Activated CD4-positive, alpha-beta T cell treated with anti-CD3 and anti-CD28 coated beads for 4 hours (primary cell): ENCODE measurements around the gene PRR36.

ENCODE experiments used
- DNase-seq, 2 donors: peaks; one replicate each; pipeline ENCODE4 v3.0.0-alpha.2; 2020

Gene PRR36

DNA sequence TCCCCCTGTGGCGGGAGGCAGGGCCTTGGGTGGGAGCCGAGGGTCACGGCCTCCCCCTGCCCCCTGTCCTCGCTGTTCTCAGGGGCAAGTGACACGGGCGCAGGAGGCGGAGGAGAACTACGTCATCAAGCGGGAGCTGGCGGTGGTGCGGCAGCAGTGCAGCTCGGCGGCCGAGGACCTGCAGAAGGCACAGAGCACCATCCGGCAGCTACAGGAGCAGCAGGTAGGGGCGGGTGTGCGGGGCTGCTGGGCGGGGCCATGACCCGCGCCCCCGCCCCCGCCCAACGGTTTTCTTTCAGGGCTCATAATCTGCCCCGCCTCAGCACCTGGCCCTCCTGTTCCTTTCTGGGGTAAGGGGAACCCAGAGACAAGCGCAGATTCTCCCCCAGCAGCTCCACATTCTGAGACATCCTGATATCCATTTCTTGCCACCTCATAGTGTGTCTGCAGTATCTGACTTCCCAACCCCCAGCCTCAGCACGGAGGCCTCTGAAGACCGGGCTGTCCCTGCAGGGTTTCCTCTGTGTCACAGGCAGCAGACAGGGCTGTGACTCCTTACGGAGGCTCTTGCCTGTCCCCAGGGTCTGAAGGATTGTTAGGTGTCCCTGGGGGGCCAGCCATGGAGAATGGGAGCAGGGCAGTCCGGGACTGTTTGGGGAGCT is 15.9 kb downstream of the PRR36 start:
- DNase-seq, result no peak

DNA sequence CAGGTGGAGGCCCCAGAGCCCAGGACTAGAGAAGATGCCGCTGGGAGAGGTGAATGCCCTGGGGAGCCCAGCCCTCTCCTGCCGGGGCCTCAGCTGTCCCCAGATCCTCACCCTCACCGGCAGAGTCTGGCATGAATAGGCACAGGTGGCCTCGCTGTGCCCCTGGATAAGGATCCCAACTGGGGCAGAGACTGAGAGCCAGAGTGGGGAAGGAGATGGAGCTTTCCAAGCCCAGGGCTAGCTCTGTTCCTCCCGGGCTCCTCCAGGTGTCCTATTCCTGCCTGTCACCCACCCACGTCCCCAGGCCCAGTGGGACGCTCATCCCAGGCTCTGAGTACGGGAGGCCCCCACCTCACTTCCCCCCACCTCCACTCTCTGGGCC is 16.5 kb downstream of the PRR36 start:
- no peak for DNase-seq

DNA sequence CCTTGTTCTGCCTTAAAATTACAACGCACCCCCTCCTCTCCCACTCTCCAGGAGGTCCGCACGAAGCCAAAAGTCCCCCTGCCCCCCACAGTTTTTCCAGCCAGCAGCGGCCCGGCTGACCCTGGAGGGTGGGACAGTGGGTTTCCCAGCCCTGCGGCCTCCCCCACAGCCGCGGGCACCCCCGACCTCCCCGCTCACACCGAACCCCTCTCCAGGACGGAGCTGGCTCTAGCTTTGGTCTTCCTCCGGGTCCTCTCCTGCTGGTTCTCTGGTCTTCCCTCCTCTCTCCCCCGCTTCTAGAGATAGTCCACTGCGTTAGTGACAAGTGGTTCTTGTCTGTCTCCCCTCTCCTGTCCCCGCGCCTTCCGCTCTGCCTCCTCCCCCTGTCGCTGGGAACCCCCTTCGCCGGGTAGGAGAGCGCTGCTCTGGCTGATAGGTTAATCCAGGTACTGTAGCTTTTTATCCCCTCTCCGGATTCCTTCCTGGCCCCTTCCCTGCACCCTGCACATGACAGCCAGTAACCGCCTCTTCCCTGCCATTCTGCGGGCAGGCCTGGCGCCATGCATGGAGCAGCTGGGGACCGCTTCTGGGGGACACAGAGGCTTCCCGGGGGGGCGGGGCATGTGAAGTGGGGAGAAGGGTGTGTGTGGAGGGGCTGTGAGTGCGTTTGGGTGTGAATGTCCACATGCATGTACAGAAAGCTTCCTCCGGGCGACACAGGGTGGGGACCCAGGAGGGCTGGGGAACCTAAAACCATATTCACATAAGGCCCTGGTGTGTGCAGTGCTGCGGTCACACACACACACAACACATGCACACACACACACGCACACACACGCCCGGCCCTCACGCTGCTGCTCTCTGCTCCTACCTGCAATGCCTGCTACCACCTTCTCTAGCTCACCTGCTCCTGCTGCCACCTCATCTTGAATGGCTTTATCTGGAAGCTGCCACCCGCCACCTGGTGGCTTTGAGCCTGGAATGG is 17.2 kb downstream of the PRR36 start:
- DNase-seq, result no peak

DNA sequence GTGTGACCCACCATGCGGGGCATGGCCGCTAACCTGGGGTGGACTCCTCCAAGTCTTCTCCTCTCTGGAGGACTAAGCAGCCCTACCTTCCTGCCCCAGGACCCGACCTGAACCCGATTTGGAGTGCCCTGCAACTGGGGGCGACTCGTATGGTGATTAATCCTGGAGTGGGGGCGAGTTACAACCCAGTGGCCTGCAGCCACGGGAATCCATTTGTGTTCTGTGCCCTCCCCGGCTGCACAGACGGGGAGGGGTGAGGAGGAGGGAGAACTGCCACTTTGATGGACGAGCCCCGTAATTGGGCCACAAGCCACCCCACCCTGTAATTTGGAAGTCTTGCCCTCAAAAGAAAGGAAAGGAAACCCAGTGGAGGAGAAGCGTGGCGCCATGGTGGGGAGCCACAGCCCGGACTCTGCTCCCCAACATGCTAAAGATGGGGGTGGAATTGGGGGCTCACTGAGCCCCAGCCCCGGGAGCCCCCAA is 18.0 kb downstream of the PRR36 start:
- no peak for DNase-seq

DNA sequence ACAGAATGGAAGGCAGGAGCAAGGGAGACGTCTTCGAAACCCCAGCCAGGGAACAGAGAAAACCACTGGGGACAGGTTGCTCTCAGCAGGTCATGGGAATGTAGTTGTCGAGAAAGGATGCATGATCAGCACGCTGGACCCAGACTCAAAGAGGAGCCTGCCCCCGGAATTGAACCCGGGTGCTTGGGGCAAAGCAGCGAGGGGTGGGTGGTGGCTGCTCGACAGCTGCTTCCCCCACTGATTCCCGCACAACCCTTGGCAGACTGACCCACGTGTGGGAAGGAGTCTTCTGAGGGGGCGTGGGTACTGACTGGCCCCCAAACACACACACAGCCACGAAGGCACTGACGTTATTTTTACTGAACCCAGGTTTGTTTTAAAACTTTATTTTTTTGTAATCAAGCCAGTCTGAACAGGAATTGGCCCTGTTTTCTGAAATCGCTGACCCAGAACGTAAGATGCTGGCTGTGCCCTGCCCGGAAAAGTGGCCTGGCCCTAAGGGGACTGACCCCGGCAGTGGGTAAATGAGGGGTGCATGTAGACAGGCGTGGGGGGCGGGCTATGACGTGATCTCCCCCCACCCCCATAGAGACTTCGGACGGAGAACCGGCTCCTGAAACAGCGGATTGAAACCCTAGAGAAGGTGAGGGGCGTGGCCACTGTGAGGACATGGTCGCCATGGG is 18.6 kb downstream of the PRR36 start:
- DNase-seq, result no peak

DNA sequence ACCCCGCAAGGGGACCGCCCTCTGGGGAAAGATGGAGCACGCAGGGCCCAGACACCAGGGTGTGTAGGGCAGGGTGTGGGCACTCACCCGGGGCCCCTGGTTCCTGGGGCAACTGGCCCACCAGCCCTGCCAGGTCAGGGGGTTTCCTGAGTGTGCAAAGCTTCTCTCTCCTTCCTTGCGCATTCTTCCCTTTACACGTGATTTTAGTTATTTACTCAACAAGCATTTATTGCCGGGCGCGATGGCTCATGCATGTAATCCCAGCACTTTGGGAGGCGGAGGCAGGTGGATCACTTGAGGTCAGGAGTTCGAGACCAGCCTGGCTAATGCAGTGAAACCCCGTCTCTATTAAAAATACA is 20.4 kb downstream of the PRR36 start:
- no peak for DNase-seq

DNA sequence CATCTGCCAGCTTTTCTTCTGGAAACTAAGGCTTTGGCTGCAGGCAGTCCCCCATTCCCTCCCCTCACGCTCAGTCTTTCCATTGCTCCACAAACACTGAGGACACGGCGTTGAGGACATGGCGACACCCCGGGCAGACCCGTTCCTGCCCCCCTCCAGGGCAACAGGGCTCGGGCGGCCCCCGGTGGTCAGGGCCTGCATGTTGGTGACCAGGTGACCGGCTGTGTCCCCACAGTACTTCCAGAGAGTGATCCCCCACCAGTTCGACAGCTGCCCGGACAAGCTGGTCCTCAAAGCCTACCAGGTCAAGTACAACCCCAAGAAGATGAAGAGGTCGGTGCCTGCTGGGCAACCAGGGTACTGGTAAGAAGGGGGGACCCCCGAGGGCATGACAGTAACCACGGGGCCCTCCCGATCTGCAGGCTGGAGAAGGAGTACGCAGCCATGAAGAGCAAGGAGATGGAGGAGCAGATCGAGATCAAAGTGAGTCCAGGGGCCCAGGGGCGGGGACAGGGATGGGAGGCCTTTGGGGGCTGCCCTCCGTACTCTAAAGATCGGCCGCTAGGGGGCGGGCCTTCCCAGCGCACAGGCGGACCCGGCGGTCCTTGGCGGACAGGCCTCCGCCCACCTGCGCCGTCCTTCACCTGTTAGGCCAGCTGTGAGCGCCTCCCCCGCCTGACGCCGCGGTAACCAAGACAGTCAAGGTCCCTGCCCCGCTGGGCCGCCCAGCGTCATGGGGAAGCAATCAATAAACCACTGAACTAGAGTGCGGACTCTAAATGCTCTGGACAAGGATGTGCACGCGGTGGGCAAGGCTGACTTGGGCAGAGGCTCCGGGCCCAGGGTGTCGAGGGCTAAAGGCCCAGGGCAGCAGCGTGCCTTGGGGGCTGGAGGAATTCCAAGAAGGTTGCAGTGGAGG is 21.1 kb downstream of the PRR36 start:
- peak; percentile 57 to 64 for DNase-seq

DNA sequence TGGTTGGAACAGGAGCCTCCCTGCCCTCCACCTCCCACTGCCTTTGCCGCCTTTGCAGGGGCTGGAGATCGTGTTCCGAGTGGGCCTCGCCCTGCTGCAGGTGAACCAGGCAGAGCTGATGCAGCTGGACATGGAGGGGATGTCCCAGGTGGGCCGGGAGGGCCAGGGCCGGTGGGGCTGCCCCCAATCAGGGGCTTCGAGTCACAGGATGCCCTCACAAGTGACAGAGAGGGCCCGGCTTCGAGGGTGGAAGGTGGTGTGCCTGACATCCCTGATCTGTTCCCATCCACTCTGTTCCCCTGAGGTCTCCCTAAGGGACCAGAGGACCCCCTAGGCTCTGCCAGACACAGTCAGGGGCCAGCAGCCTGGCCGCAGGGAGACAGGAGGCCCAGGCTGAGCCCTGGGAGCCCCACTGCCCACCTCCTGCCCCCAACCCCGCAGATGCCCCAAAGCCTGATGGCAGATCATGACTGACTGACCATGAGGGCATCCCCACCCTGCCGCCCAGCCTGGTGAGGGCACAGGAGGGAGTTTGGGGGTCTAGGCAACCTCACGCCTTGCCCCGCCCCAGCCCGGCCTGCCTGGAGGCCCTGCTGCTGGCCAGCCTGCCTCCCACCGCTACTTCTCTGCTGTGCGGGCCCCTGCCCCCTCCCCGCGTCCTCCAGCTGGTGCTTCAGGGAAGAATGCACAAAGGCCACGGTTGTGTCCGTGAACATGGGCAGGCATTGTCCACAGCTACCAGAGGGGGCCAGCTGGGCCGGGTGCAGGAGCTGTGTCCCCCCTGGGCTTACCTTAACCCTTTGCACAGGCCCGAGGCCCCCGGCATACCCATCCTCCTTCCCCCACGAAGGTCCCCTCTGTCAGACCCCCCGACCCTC is 22.3 kb downstream of the PRR36 start:
- DNase-seq, result no peak

DNA sequence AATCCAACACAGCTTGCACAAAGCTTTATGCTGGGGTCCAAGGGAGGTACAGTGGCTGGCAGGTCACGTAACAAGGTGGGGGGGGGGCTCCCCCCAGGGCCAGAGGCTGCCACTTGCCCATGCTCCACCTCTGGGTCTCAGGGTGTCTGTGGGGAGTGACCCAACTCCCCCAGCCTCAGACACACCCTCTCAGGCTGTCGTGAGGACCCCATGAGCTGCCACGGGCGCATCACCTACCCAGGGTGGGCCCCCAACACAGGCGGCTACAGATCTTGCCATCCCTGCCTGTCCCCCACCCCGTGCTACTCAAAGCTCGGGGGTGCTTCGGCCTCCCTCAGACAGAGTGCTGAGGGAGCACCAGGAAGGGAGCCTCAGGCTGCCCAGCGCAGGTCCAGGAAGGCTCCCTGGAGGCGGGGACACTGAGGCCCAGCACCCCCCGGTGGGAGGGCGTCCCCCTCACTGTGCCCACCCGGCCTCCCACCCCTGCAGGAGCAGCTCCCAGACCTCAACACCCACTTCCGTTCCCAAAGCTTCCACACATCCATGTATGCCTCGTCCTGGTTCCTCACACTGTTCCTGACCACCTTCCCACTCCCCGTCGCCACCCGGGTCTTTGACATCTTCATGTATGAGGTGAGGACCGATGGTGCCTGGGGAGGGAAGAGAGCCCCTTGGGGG is 23.1 kb downstream of the PRR36 start:
- DNase-seq, result no peak

DNA sequence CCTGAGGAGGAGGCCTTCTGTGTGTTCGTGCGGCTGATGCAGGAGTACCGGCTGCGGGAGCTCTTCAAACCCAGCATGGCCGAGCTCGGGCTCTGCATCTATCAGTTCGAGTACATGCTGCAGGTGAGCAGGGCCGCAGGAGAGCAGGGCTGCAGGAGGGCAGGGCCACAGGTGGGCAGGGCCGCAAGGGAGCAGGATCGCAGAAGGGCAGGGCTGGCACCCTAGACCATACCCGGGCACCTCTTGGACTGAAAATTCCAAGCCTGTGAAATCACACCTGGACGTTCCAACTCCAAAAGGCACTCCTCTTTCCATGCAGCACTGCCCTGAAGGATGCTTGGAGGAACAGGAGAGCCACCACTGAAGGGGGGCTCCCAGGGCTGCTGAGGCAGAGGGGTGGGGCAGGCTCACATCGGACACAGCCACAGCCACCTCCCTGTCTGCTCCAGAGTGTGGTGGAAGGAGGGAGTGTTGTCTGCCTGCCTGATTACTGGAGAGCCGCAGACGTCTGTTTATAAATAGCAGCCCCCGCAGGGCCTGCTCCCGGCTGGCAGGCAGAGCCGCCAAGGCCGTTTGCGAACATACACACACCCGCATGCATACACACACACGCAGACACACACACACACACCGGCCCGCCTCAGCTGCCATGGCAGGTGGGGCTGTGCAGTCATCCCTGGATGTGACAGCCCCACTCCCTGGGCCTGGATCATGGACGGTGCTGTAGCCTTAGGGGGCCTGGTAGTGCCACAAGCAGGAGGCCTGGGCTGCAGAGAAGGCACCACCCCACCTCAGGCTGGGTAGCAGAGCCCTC is 24.0 kb downstream of the PRR36 start:
- DNase-seq, result no peak

DNA sequence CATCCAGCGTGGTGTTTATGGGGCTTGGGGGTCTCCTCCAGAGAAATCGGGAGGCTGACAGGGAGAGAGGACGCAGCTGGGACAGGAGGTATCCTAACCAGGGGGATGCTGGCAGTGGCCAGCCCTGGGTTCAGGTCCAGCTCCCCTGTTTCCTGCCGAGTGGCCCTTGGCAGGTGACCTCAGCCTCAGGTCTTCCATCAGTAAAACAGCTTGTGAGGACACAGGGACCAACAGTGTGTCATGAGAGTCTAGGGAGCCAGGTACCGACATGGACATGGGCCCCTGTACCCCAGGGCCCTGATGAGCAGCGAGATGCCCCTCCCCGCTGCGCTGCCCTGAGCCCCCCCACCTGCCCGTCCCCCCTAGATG is 24.6 kb downstream of the PRR36 start:
- no peak for DNase-seq

DNA sequence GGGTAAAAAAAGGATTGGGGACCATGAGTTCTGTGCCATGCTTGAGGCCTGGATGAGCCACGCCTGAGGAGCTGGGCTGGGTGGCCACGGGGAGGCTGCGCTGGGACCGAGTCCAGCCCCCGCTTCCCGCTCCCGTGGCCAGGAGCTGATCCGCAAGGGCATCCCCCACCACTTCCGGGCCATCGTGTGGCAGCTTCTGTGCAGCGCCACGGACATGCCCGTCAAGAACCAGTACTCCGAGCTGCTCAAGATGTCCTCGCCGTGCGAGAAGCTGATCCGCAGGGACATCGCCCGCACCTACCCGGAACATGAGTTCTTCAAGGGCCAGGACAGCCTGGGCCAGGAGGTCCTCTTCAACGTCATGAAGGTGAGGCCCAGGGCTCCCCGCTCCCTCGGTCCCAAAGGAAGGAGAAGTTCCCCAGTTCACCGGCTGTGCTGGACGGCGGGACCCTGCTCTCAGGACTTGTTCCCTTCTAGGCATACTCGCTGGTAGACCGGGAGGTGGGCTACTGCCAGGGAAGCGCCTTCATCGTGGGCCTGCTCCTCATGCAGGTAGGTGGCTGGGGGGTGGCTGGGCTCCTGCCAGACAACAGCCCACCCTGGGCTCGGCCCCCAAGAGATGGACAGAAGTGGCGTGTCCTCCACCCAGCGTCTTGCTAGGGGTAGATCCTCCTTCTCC is 25.3 kb downstream of the PRR36 start:
- no peak for DNase-seq

DNA sequence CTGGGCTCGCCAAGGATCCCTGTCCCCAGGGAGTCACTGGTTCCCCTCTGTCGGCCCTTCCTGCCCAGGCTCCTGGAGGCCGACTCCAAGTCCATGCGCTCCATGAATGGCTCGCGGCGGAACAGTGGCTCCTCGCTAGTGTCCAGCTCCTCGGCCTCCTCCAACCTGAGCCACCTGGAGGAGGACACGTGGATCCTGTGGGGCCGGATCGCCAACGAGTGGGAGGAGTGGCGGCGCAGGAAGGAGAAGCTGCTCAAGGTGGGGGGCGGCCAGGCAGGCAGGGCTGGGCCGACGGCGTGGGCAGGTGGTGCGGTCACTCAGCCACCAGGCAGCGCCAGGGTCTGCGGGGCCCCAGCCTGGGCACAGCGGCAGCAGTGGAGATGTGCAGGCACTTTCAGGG is 26.5 kb downstream of the PRR36 start:
- no peak for DNase-seq

DNA sequence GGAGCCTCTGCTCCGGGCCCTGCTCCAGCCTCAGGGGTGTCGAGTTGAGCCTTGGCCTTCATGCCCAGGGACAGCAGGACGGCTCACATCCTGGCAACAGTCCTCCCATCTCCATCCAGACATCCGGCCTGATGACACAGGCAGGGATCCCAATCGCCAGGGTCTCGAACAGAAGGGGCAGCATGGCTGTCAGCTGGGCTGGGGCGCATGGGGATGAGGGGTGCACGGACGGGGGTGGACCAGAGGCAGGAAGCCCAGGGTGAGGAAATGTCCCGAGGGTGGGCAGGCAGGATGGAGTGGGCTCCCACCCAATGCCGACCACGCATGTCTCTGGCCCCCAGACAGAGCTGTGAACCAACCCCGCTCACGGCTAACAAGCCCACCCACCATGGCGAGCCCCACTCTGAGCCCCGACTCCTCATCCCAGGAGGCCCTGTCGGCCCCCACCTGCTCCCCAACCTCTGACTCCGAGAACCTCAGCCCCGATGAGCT is 28.0 kb downstream of the PRR36 start:
- no peak for DNase-seq

DNA sequence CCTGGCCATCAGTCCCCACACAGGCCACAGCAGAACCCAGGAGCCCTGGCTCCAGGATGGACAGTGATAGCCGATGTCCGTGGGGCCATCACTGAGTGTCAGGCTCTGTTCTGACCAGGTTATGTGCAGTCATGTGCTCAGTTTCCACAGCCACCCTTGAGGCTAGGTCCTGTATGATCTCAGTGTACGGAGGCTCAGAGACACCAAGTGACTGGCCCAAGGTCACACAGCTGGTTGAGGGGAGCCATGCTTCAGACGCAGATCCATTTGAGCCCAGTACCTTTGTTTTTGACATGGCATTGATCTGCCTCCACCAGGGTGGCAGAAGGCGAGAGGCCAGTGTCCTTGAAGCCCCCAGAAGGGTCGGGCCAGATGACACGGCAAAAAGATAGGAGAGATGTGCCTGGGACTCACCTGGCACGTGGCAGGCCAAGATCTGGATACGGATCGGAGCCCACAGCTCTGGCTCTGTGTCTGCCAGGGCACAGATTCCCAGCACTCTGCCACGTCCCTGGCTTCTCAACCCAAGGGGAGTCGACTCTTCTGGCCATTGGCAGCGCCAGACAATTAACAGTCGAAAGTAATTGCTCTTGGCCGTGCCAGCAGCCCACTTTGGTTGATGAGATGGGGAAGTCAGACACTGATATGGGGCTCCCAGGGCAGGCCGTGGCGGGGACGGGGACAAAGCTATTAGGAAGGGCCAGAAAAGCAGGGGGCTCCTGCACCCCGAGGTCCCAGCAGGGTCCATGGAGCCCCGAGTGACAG is 28.6 kb downstream of the PRR36 start:
- no peak for DNase-seq

DNA sequence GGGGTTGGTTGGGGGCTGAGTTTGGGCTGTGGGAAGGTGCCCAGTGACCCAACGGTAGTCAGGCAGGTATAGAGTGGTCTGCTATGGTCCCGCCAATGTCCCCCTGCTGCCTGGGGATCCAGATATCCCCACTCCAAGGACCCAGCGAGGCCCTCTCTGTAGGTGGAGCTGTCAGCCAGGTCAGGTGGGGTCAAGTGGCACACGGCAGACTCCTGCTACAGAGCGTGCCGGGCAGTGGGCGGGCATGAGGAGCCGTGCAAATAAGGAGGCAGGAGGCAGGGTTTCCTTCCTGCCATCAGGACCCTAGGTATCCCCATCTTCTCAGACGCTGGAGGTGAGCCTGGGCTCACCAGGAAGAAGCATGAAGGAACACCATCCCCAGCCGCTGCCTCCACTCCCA is 29.2 kb downstream of the PRR36 start:
- no peak for DNase-seq

DNA sequence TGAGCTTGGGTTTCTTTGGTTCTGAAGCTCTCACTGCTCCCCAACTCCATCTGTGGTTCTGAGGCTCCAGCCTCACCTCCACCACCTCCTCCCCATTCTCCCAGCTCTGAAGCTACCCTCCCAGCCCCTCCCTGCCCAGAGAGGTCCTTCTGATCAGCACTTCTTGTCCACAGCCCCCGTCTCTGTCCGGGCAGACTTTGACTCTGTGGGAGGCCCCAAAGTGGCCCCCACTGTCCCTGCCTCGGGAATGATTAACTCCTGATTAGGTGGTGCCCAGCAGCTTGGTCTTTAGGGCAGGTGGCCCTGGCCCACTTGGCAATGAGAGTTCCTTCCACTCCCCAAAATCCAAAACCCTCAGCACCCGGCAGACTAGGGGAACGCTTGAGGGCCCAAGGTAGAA is 29.8 kb downstream of the PRR36 start:
- no peak for DNase-seq

DNA sequence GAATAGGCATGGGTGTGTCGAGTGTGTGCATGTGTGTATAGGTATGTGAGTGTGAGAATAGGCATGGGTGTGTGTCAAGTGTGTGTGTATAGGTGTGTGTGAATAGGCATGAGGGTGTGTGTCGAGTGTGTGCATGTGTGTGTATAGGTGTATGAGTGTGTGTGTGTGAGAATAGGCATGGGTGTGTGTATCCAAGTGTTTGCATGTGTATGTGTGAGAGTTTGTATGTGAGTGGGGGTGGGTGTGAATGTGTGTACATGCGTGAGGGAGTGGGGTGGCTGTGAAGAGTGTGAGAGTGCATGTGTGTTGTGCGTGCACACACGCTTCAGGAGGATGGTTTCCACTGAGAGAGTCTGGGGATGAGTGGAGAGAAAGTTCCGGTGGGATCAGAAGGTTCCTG is 30.7 kb downstream of the PRR36 start:
- no peak for DNase-seq
